ENCODE data around the gene ZNF430.
"Not testable (repeated sequence)": the region's sequence is repeated elsewhere in the genome, so short reads cannot be mapped to it uniquely, and the experiment has no call there.

The ZNF430 gene

GRCh38 chr19:21020298-21021227 lies at the start of gene ZNF430:
ZNF430 (plus strand) TSS chr19:21020657; CDS start chr19:21020801, 144 bp downstream.
- peak; percentile 75 to 81 for DNase-seq (ENCODE audit: low read depth in 2 of 2)

DNA sequence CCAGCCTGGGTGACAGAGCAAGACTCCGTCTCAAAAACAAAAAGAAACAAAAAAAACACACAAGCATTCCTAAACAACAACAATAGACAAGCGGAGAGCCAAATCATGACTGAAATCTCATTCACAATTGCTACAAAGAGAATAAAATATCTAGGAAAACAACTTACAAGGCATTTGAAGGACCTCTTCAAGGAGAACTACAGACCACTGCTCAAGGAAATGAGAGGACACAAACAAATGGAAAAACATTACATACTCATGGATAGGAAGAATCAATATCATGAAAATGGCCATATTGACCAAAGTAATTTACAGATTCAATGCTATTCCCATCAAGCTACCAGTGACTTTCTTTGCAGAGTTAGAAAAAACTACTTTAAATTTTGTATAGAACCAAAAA lies 27.7 kb upstream of the ZNF430 start:
- DNase-seq (ENCODE audit: low read depth in 2 of 2): not testable (repeated sequence)

GRCh38 chr19:20999731-21000352 lies 20.6 kb upstream of the ZNF430 start:
- DNase-seq (ENCODE audit: low read depth in 2 of 2): peak; percentile 50 to 72

DNA sequence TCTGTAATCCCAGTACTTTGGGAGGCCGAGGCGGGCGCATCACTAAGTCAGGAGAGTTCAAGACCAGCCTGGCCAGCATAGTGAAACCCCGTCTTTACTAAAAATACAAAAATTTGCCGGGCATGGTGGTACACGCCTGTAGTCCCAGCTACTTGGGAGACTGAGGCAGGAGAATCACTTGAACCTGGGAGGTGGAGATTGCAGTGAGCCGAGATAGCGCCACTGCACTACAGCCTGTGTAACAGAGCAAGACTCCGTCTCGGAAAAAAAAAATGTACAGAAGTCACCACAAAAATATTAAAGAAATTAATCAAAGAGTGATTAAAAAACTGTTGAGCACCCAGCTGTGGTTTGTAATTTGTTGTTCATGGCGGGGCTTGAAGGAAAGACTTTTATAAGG lies 781 bp downstream of the ZNF430 start:
- DNase-seq (ENCODE audit: low read depth in 2 of 2): not testable (repeated sequence)

- DNase-seq (ENCODE audit: low read depth in 2 of 2): no peak
These were observed 2.5 kb downstream of the ZNF430 start for GRCh38 chr19:21022996-21023395.

GRCh38 chr19:21023901-21024300 lies 3.4 kb downstream of the ZNF430 start:
- DNase-seq (ENCODE audit: low read depth in 2 of 2): no peak

- no peak for DNase-seq (ENCODE audit: low read depth in 2 of 2)
These were observed 8.5 kb downstream of the ZNF430 start for GRCh38 chr19:21028969-21029268.

DNA sequence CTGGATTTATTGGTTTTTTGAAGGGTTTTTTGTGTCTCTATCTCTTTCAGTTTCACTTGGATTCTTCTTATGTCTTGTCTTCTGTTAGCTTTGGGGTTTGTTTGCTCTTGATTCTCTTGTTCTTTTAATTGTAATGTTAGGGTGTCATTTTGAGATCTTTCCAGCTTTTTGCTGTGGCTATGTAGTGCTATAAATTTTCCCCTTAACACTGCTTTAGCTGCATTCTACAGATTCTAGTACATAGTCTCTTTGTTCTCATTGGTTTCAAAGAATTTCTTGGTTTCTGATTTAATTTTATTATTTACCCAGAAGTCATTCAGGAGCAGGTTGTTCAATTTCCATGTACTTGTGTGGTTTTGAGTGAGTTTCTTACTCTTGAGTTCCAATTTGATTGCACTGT lies 24.6 kb downstream of the ZNF430 start:
- DNase-seq (ENCODE audit: low read depth in 2 of 2): no peak

- no peak for DNase-seq (ENCODE audit: low read depth in 2 of 2)
These were observed 26.0 kb downstream of the ZNF430 start for GRCh38 chr19:21046489-21046888.

DNA sequence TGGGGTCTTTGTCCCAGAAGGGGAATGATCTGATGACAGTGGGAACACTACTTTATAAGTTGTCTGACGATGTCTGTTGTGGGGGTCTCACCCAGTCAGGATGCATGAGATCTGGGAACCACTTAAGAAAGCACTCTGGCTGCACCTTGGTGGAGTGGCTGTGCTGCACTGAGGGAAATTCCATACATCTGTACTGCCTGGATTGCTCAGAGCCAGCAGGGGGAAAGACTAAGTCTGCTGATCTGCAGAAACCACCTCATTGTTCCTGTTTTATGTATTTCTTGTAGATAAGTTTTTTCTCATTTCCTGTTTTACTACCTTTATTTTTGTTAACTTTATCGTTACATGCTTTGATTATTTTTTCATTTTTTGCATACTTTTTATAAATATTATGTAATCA lies 27.3 kb downstream of the ZNF430 start:
- DNase-seq (ENCODE audit: low read depth in 2 of 2): no peak

DNA sequence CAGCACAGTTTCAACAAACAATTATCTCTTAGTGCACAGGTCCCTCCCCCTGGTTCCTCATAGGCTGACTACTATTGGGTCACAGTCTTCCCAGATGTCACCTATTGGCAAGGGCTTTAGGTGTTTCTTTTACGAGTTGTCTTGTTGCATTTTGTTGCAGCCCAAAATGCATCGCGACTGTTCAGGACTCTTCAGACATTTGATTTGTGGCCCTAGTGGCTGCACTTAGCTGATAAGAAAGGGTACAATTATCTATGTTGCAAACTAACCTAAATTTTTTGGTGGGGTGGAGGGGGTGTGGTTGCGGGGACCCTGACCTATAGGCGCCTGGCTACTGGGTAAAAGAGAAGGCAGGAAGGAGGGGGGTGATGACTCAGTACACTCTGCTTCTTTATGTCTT lies 32.4 kb downstream of the ZNF430 start:
- DNase-seq (ENCODE audit: low read depth in 2 of 2): no peak

DNA sequence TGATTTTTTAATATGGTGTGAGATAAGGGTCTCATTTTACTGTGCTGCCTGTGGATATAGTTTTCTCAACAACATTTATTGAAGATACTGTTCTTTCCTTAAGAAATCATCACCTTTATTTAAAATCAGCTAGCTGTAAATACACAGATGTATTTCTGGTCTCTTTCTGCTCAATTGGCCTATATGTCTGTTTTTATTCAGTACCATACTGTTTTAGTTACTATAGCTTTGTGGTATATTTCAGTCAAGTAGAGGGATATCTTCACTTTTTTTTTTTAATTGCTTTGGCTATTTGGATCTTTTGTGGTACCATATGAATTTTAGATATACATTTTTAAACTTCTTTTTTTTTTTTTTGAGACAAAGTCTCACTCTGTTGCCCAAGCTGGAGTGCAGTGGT lies 44.9 kb downstream of the ZNF430 start:
- no peak for DNase-seq (ENCODE audit: low read depth in 2 of 2)

DNA sequence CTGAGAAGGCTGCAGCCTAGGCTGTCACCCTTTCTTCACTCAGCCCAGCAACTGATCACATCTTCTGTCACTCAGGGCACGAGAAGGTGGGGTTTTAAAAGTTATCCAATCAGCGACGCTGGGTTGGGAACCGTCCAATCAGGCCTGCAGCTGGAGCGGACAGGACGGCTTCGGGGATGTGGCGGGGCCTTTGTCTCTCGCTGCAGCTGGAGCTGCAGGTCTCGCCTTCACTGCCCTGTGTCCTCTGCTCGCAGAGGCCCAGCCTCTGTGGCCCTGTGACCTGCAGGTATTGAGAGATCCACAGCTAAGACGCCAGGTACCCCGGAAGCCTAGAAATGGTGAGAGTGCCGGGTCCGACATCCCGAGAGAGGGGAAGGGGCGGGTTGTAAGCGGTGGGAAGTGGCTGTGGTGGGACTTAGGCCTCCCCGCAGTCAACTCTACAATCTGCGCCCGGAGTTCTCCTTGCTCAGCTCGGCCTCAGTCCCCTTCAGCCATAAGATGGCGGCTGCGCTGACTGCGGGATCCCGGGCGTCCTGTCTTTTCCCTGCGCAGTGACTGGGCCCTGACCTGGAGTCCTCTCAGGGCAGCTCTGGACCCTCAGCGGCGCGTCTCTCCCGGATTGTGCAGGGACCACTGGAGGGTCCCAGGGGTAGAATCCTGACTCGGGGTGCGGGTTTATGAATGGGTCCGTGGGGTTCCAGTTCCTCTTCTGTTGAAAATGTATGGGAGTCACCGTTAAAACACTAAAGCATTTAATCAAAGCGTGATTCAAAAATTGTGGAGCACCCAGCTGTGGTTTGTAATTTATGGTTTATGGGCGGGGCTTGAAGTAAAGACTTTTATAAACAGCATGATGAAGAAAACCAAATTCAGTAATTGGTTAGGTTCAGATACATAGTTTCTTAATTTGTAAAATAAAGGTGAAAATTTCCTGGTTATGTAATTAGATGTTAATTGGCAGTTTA lies 61.8 kb downstream of the ZNF430 start, which contains the start of gene ZNF714:
Gene ZNF714, plus strand, starts transcription at position 193 of the 965 bp plus-strand sequence. CDS start 16,066 bp downstream, outside the sequence.
- DNase-seq (ENCODE audit: low read depth in 2 of 2): peak; percentile 49 to 58

- no peak for DNase-seq (ENCODE audit: low read depth in 2 of 2)
These were observed 63.9 kb downstream of the ZNF430 start for GRCh38 chr19:21084343-21084742.

GRCh38 chr19:21087871-21088270 lies 67.4 kb downstream of the ZNF430 start:
- DNase-seq (ENCODE audit: low read depth in 2 of 2): no peak

DNA sequence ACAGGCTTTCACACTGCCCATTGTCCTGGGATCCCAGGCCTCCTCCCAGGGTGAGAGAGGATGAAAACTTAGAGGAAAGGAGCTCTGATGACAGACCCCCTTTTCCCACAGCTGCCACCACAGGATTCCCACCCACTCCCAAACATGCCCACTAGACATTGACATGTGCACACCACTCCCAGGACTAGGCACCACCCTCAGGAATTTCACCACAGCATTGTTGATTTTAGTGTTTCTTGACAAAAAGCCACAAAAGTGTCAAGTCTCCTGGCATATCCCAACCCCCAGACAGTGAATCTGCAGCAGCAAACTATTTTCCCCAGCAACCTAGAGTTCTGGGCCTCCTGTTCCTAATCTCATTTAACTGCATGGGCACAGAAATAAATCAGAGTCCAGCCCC lies 71.7 kb downstream of the ZNF430 start:
- no peak for DNase-seq (ENCODE audit: low read depth in 2 of 2)

- no peak for DNase-seq (ENCODE audit: low read depth in 2 of 2)
These were observed 74.0 kb downstream of the ZNF430 start for GRCh38 chr19:21094347-21095025.

DNA sequence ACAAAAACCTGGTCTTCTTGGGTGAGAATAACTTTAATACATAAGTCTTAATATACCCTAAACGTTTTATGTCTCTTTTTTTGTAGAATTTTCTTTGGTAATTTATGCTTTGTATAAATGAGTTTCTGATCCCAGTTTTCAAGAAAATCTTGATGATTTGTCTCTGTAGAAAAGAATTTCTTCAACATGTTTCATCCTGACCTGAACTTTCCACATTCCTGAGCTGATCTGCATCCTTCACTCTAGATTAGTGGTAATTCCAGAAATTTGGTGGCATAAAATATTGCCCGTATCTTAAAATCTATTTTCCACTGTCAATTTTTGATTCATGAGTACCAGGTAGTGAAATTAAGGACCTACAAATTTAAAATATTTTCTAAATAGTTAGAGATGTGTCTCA lies 77.8 kb downstream of the ZNF430 start:
- no peak for DNase-seq (ENCODE audit: low read depth in 2 of 2)

- DNase-seq (ENCODE audit: low read depth in 2 of 2): no peak
These were observed 81.2 kb downstream of the ZNF430 start for GRCh38 chr19:21101521-21102242.

DNA sequence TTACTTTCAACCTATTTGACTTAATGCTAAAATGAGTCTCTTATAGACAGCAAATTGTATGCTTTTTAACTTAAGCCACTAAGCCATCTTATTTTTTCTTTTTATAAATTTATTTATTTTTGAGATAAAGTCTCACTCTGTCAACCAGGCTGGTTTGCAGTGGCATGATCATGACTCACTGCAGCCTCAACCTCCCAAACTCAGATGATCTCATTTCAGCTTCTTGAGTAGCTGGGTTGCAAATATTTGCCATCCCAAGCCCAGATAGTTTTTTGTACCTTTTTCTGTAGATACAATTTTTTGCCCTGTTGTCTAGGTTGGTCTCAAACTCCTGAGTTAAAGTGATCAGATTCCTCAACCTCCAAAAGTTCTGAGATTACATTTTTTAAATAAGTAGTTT lies 88.7 kb downstream of the ZNF430 start:
- DNase-seq (ENCODE audit: low read depth in 2 of 2): no peak
